GM12878 (cell line): ENCODE measurements around the gene GGN. TPM values are rescaled to one million over a fixed set of nuclear protein-coding genes. Genes with fewer than 3 reads are reported as not detected.

ENCODE experiments used
- ATAC-seq: fragments of 200-7000 bp; cut with Tn5 transposase; 3 replicates; pipeline ENCODE4 v1.9.1; 2020; ENCODE audit warnings: mild to moderate bottlenecking, moderate library complexity
- BruUV-seq: library from RNA; stranded (reverse); fragments of 400-500 nt; replicated peaks from 2 replicates; lab custom pipeline; 2021; lab: Mats Ljungman, UMichigan
- CTCF ChIA-PET: fragments of 300-600 bp; sonication (Branson Sonifier 250); formaldehyde crosslinking; extraction: SDS; loops from one replicate; lab custom pipeline; 2021; ENCODE audit warnings: inconsistent platforms; lab: Yijun Ruan, JAX
- POLR2A ChIA-PET: fragments of 350-600 bp; formaldehyde crosslinking; extraction: SDS; loops from one replicate; lab custom pipeline; 2021; ENCODE audit warnings: inconsistent platforms; lab: Charles Lee
- RAD21 ChIA-PET: fragments of 300-600 bp; sonication (Branson Sonifier 250); formaldehyde crosslinking; loops from one replicate; lab custom pipeline; 2023; ENCODE audit warnings: antibody characterized with exemption; ENCODE audit not compliant: unreplicated experiment; lab: Charles Lee
- SMC1A ChIA-PET: fragments of 300-600 bp; sonication (Branson Sonifier 250); formaldehyde crosslinking; loops from one replicate; lab custom pipeline; 2023; ENCODE audit not compliant: unreplicated experiment, uncharacterized antibody; lab: Charles Lee
- DNase-seq: peaks from one replicate; pipeline ENCODE4 v3.0.0-alpha.2; 2011; ENCODE audit warnings: low read depth, low spot score
- FAIRE-seq: peaks from 3 replicates; lab custom pipeline; 2011; peaks lifted over from hg19 to GRCh38; lab: Jason Lieb, UNC
- H2AFZ ChIP-seq: 2 replicates; pipeline ENCODE4 v1.6.0; 2011; ENCODE audit warnings: low read depth, low read length, control low read depth; ENCODE audit not compliant: control insufficient read depth
- H3K27ac ChIP-seq: 2 replicates; pipeline ENCODE4 v1.5.1; 2011; ENCODE audit warnings: control low read depth; ENCODE audit not compliant: control insufficient read depth, insufficient read depth
- H3K27me3 ChIP-seq, 2 experiments: replicated peaks in 1 of 2; 2 replicates each; pipeline versions ENCODE4 v1.6.0 to v1.6.1; 2011; ENCODE audit warnings: low read length in 1 of 2; ENCODE audit not compliant: control insufficient read depth in 2 of 2, insufficient read depth in 2 of 2
- H3K36me3 ChIP-seq, 2 experiments: 2 replicates each; pipeline ENCODE4 v1.5.1; 2011; ENCODE audit warnings: low read length in 1 of 2; ENCODE audit not compliant: control insufficient read depth in 2 of 2, insufficient read depth in 2 of 2
- H3K4me1 ChIP-seq: 2 replicates; pipeline ENCODE4 v1.6.1; 2011; ENCODE audit warnings: mild to moderate bottlenecking, low read length, moderate library complexity, mixed read lengths; ENCODE audit not compliant: control insufficient read depth, insufficient read depth
- H3K4me2 ChIP-seq: 2 replicates; pipeline ENCODE4 v1.6.0; 2011; ENCODE audit warnings: control low read depth; ENCODE audit not compliant: control insufficient read depth, insufficient read depth
- H3K4me3 ChIP-seq: fragments of 200-600 bp; sonication (generic); 2 replicates; pipeline ENCODE4 v1.5.1; 2016
- H3K79me2 ChIP-seq: 2 replicates; pipeline ENCODE4 v1.6.0; 2011; ENCODE audit warnings: low read length; ENCODE audit not compliant: control insufficient read depth, insufficient read depth
- H3K9ac ChIP-seq: 2 replicates; pipeline ENCODE4 v1.8.0; 2011; ENCODE audit warnings: low read length, control low read depth, mixed read lengths; ENCODE audit not compliant: control insufficient read depth, insufficient read depth
- H3K9me3 ChIP-seq: replicated peaks from 3 replicates; pipeline ENCODE4 v1.5.1; 2011; ENCODE audit warnings: mild to moderate bottlenecking, low read length; ENCODE audit not compliant: control insufficient read depth, insufficient read depth
- H4K20me1 ChIP-seq: 2 replicates; pipeline ENCODE4 v1.6.0; 2011; ENCODE audit not compliant: control insufficient read depth, insufficient read depth
- CEBPZ ChIP-seq: fragments of 150-350 bp; IDR thresholded peaks from 2 replicates; pipeline ENCODE4 v1.6.1; 2016; ENCODE audit warnings: low read depth, low read length
- HCFC1 ChIP-seq: fragments of 150-350 bp; IDR thresholded peaks from 2 replicates; pipeline ENCODE4 v1.6.1; 2014; ENCODE audit warnings: low read length
- HDGF ChIP-seq: fragments of 450-650 bp; IDR thresholded peaks from 2 replicates; pipeline ENCODE4 v1.6.1; 2016; ENCODE audit warnings: antibody characterized with exemption
- IKZF1 ChIP-seq: fragments of 450-650 bp; conservative IDR thresholded peaks from 2 replicates; pipeline ENCODE4 v1.6.1; 2017; ENCODE audit warnings: antibody characterized with exemption, mild to moderate bottlenecking
- JUNB ChIP-seq: IDR thresholded peaks from 2 replicates; pipeline ENCODE4 v1.6.1; 2016; ENCODE audit warnings: antibody characterized with exemption, mild to moderate bottlenecking
- NR2C2 ChIP-seq: IDR thresholded peaks from 2 replicates; pipeline ENCODE4 v1.6.1; 2011; ENCODE audit warnings: borderline replicate concordance, low read depth; ENCODE audit not compliant: control insufficient read depth, insufficient read length
- RAD21 ChIP-seq: IDR thresholded peaks from 2 replicates; pipeline ENCODE4 v1.6.1; 2011; ENCODE audit warnings: mild to moderate bottlenecking, low read depth, low read length, moderate library complexity; ENCODE audit not compliant: insufficient read depth
- SREBF2 ChIP-seq: IDR thresholded peaks from 2 replicates; pipeline ENCODE4 v1.6.1; 2012; ENCODE audit warnings: mild to moderate bottlenecking, low read length
- STAT3 ChIP-seq: IDR thresholded peaks from 2 replicates; pipeline ENCODE4 v1.6.1; 2011; ENCODE audit warnings: low read depth, low read length, improper control_type of control experiment
- TCF12 ChIP-seq: IDR thresholded peaks from 2 replicates; pipeline ENCODE4 v1.6.1; 2011; ENCODE audit warnings: low read depth, mild to moderate bottlenecking, low read length
- ZZZ3 ChIP-seq: IDR thresholded peaks from 2 replicates; pipeline ENCODE4 v1.6.1; 2011; ENCODE audit warnings: low read depth; ENCODE audit not compliant: control insufficient read depth, insufficient read length
- WGBS: methylation state at CpG from one replicate; pipeline ENCODE4 v1.1.6; 2016; ENCODE audit warnings: low lambda C conversion rate; ENCODE audit not compliant: insufficient replicate concordance, insufficient coverage; ENCODE audit errors: missing lambda C conversion rate; 5-methylcytosine and 5-hydroxymethylcytosine counted together
- in situ Hi-C: fragments of 300-500 bp; cut with MboI; formaldehyde crosslinking; loops from 9 replicates; pipeline ENCODE4 v1.14.3; 2018; ENCODE audit warnings: mixed read lengths
- intact Hi-C: fragments of 100-400 bp; cut with micrococcal nuclease; formaldehyde crosslinking; loops from one replicate; pipeline ENCODE4 v1.14.2; 2022; ENCODE audit not compliant: unreplicated experiment
- polyA plus RNA-seq, 11 experiments: library from polyadenylated mRNA; depleted of rRNA in 4 of 11; unstranded in 6 of 11; stranded (reverse) in 5 of 11; fragments of >200 nt; fragmentation: Nextera tagmentation in 4 of 11; fragmentation: Illumina TruSeq in 1 of 11; extraction: Ambion mirVana in 4 of 11; extraction: Trizol in 1 of 11; gene quantifications; 1 replicate in 1 of 11; 2 replicates in 10 of 11; pipeline versions ENCODE4 v1.2.1 to v1.2.3, GENCODE V29; 2011 to 2016; ENCODE audit warnings: inconsistent platforms in 2 of 11, missing spikeins in 2 of 11, low read depth in 1 of 11
- total RNA-seq, 4 experiments: library from RNA; depleted of rRNA in 3 of 4; stranded (reverse); fragments of >200 nt in 3 of 4; fragmentation: Illumina TruSeq in 1 of 4; extraction: Trizol in 1 of 4; gene quantifications; 2 replicates each; pipeline versions ENCODE4 v1.2.1 to v1.2.3, GENCODE V29; 2013 to 2021
- TF ChIP-seq, protein P1 (sequence below): fragments of 450-650 bp; IDR thresholded peaks from 2 replicates; pipeline ENCODE4 v1.6.1; 2017; ENCODE audit warnings: mild to moderate bottlenecking, moderate library complexity

GGN gene
- total and polyA plus RNA-seq, 10 of the 15 experiments (the other 5 are each of a cell fraction or from before 2014, with no cell fraction given), result not detected

- ChIA-PET RAD21 (interaction anchor here (1.0 kb wide), 1 partner anchor 19 kb away, joined by 3 read pairs; the partner anchor contains the start of gene FAM98C), POLR2A (no interaction called here), CTCF (no interaction called here), SMC1A (no interaction called here)
- FAIRE-seq (no peak), ATAC-seq (no peak), DNase-seq (no peak)
- Histone ChIP-seq H3K4me1 (peaks cover 20% of the 10 kb centered on the region), H2AFZ (no peak overlapping the region), H3K36me3 (no peaks in the 10 kb centered on the region), H3K4me3 (no peak overlapping the region), H4K20me1 (no peaks in the 10 kb centered on the region), H3K79me2 (no peaks in the 10 kb centered on the region), H3K27ac (no peak overlapping the region), H3K9me3 (no peaks in the 10 kb centered on the region), H3K9ac (no peak overlapping the region), H3K27me3 (no peaks in the 10 kb centered on the region; a peak in 1 of 4 replicates), H3K4me2 (no peak overlapping the region)
- in situ Hi-C loops, result loop anchor here (25.0 kb wide), 1 partner anchor 215 kb away; the partner anchor contains the start of gene ACTN4
- intact Hi-C loops, result no loop called here
- TF ChIP-seq HCFC1 (no peak), SREBF2 (no peak), TCF12 (no peak)
- WGBS, result 61% methylated on average over 14 of the region's 14 CpGs
- BruUV-seq, result no TSS peak
Measured at GRCh38 chr19:38421856-38422255, 34.0 kb upstream of the GGN start.

DNA sequence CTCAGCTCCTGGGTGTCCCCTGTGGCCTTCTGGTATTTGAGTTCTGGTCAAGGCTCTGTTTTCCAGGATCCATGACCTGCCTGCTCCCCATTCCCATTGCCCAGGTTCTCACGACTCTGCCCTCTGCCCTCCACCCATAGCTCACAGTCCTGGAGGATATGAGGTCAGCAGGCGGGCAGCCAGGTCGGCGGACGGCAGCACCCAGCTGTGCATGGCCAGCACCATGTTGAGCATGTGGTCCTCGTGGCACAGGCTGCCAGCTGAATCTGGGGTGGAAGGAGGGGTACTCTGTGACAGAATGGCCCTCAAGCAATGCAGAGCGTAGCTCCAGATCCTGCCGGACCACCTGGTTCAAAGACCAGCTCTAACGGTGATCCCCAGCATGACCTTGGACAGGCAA lies 33.1 kb upstream of the GGN start:
- Histone ChIP-seq H3K9me3 (no peaks in the 10 kb centered on the region), H2AFZ (no peak overlapping the region), H3K27me3 (no peaks in the 10 kb centered on the region; a peak in 1 of 4 replicates), H3K79me2 (no peaks in the 10 kb centered on the region), H3K4me2 (no peak overlapping the region), H4K20me1 (no peaks in the 10 kb centered on the region), H3K4me1 (peaks cover 10% of the 10 kb centered on the region), H3K27ac (no peak overlapping the region), H3K9ac (no peak overlapping the region), H3K4me3 (no peak overlapping the region), H3K36me3 (no peaks in the 10 kb centered on the region)
- DNase-seq (no peak), ATAC-seq (no peak), FAIRE-seq (no peak)
- CTCF ChIA-PET, result no interaction called here
- 65% methylated on average over 9 of the region's 9 CpGs for WGBS
- intact Hi-C loops, result no loop called here
- RAD21 ChIA-PET, result no interaction called here
- in situ Hi-C loops, result loop anchor here (25.0 kb wide), 1 partner anchor 216 kb away; the partner anchor contains the start of gene ACTN4
- POLR2A ChIA-PET, result no interaction called here
- SMC1A ChIA-PET, result no interaction called here
- BruUV-seq, result no TSS peak
- TF ChIP-seq NR2C2 (no peak), ZZZ3 (no peak), IKZF1 (no peak), CEBPZ (no peak), STAT3 (no peak), JUNB (no peak), HDGF (no peak), RAD21 (no peak)
- TF ChIP-seq, protein P1, sequence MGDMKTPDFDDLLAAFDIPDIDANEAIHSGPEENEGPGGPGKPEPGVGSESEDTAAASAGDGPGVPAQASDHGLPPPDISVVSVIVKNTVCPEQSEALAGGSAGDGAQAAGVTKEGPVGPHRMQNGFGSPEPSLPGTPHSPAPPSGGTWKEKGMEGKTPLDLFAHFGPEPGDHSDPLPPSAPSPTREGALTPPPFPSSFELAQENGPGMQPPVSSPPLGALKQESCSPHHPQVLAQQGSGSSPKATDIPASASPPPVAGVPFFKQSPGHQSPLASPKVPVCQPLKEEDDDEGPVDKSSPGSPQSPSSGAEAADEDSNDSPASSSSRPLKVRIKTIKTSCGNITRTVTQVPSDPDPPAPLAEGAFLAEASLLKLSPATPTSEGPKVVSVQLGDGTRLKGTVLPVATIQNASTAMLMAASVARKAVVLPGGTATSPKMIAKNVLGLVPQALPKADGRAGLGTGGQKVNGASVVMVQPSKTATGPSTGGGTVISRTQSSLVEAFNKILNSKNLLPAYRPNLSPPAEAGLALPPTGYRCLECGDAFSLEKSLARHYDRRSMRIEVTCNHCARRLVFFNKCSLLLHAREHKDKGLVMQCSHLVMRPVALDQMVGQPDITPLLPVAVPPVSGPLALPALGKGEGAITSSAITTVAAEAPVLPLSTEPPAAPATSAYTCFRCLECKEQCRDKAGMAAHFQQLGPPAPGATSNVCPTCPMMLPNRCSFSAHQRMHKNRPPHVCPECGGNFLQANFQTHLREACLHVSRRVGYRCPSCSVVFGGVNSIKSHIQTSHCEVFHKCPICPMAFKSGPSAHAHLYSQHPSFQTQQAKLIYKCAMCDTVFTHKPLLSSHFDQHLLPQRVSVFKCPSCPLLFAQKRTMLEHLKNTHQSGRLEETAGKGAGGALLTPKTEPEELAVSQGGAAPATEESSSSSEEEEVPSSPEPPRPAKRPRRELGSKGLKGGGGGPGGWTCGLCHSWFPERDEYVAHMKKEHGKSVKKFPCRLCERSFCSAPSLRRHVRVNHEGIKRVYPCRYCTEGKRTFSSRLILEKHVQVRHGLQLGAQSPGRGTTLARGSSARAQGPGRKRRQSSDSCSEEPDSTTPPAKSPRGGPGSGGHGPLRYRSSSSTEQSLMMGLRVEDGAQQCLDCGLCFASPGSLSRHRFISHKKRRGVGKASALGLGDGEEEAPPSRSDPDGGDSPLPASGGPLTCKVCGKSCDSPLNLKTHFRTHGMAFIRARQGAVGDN, result no peak
